ENCODE data around the gene MIEF2.

- TF ChIP-seq POLR2A (IDR thresholded peaks at IDR 0.05) = no peak
- no peak for TF ChIP-seq CTCF (IDR thresholded peaks at IDR 0.05)
- TF ChIP-seq POLR2AphosphoS5 (IDR thresholded peaks at IDR 0.05; ENCODE audit: insufficient read depth in 1 of 2, low read depth in 1 of 2) = no peak
These were observed 25.5 kb upstream of the MIEF2 start for GRCh38 chr17:18234853-18235380.
